Smooth muscle cell (in vitro differentiated cells): ENCODE data around the gene FMN1. TPM values are rescaled to one million over a fixed set of nuclear protein-coding genes. Genes with fewer than 3 reads are reported as not detected.

Experiments
- DNase-seq: peaks from one replicate; lab custom pipeline; 2025; ENCODE audit not compliant: unreplicated experiment; lab: John Stamatoyannopoulos, UW
- H2AFZ ChIP-seq: fragments of 200-600 bp; sonication (generic); 2 replicates; pipeline ENCODE4 v1.6.0; 2016; ENCODE audit warnings: antibody characterized with exemption, low read depth, mild to moderate bottlenecking
- H3F3A ChIP-seq: fragments of 200-600 bp; sonication (generic); 2 replicates; pipeline ENCODE4 v1.6.0; 2017; ENCODE audit warnings: antibody characterized with exemption, low read depth
- H3K27ac ChIP-seq: fragments of 200-600 bp; sonication (generic); 2 replicates; pipeline ENCODE4 v1.5.1; 2016; ENCODE audit warnings: low read depth, mild to moderate bottlenecking
- H3K27me3 ChIP-seq: fragments of 200-600 bp; sonication (generic); 2 replicates; pipeline ENCODE4 v1.6.1; 2016; ENCODE audit warnings: low read depth, mild to moderate bottlenecking
- H3K36me3 ChIP-seq: fragments of 200-600 bp; sonication (generic); 2 replicates; pipeline ENCODE4 v1.5.1; 2016; ENCODE audit warnings: low read depth
- H3K4me1 ChIP-seq: fragments of 200-600 bp; sonication (generic); 2 replicates; pipeline ENCODE4 v1.5.1; 2016; ENCODE audit warnings: low read depth
- H3K4me2 ChIP-seq: fragments of 200-600 bp; sonication (generic); 2 replicates; pipeline ENCODE4 v1.6.0; 2016; ENCODE audit warnings: mild to moderate bottlenecking
- H3K4me3 ChIP-seq: fragments of 200-600 bp; sonication (generic); 2 replicates; pipeline ENCODE4 v1.5.1; 2016; ENCODE audit warnings: mild to moderate bottlenecking
- H3K79me2 ChIP-seq: fragments of 200-600 bp; sonication (generic); 2 replicates; pipeline ENCODE4 v1.6.0; 2016; ENCODE audit warnings: low read depth, mild to moderate bottlenecking
- H3K9ac ChIP-seq: fragments of 200-600 bp; sonication (generic); 2 replicates; pipeline ENCODE4 v1.6.0; 2016; ENCODE audit warnings: low read depth
- H3K9me3 ChIP-seq: fragments of 200-600 bp; sonication (generic); replicated peaks from 2 replicates; pipeline ENCODE4 v1.5.1; 2016; ENCODE audit warnings: low read depth
- H4K20me1 ChIP-seq: fragments of 200-600 bp; sonication (generic); 2 replicates; pipeline ENCODE4 v1.6.0; 2016; ENCODE audit warnings: low read depth
- WGBS: methylation state at CpG from one replicate; pipeline ENCODE4 v1.1.7; 2016; ENCODE audit warnings: low lambda C conversion rate; 5-methylcytosine and 5-hydroxymethylcytosine counted together
- polyA plus RNA-seq: library from polyadenylated mRNA; unstranded; fragments of >200 nt; fragmentation: Nextera tagmentation; extraction: Ambion mirVana; gene quantifications from 2 replicates; pipeline ENCODE4 v1.2.1, GENCODE V29; 2016
- total RNA-seq: library from RNA; depleted of rRNA; stranded (reverse); fragments of >200 nt; gene quantifications from 2 replicates; pipeline ENCODE4 v1.2.3, GENCODE V29; 2014
- TF ChIP-seq, protein P1 (sequence below): fragments of 200-600 bp; sonication (generic); IDR thresholded peaks from 2 replicates; pipeline ENCODE4 v1.5.1; 2017; ENCODE audit warnings: borderline replicate concordance, mild to moderate bottlenecking, antibody characterized with exemption; ENCODE audit not compliant: insufficient read depth, poor library complexity, severe bottlenecking

The FMN1 gene
- total and polyA plus RNA-seq, 2 experiments from 2014 or later: 0.08 to 4.0 TPM

DNA sequence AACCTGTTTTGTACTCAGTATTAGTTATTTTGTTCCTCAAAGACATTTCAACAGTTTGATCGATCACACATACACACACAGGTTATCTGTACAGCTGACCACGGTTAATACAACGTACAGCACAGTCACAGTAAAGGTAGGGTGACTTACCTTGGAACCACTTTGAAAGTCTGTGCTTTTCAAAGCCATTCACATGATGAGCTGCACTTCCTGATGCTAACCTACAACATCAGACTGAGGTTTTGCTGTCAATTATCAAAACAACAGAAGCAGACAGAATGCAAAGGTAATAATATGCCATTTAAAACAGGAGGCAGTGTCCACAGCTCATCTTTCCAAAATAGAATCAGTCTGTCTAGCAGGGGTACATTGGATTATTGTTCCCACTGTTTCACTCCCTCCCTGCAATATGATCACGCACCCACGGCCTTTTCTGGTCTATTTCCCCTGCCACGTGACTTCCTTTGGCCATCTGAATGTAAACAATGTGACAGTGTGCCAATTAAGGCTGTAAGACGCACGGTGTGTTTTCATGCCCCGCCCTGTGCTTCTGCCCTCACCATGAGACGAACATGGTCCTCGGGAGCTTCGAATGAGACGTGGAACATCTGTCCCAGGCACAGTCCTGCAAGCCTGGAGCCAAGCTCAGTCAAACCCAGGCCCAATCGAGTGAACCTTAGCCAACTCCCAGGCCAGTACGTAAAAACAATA, 102.4 kb downstream of the FMN1 start:
- Histone ChIP-seq H3K27me3 (peaks cover 44% of the 10 kb centered on the region), H3K36me3 (no peaks in the 10 kb centered on the region), H3K4me3 (no peak overlapping the region), H3K79me2 (no peaks in the 10 kb centered on the region), H3K4me2 (no peak overlapping the region), H3K4me1 (no peaks in the 10 kb centered on the region), H2AFZ (no peak overlapping the region), H3F3A (no peaks in the 10 kb centered on the region), H3K27ac (no peak overlapping the region), H4K20me1 (no peaks in the 10 kb centered on the region), H3K9me3 (no peaks in the 10 kb centered on the region), H3K9ac (no peak overlapping the region)
- TF ChIP-seq, protein P1, sequence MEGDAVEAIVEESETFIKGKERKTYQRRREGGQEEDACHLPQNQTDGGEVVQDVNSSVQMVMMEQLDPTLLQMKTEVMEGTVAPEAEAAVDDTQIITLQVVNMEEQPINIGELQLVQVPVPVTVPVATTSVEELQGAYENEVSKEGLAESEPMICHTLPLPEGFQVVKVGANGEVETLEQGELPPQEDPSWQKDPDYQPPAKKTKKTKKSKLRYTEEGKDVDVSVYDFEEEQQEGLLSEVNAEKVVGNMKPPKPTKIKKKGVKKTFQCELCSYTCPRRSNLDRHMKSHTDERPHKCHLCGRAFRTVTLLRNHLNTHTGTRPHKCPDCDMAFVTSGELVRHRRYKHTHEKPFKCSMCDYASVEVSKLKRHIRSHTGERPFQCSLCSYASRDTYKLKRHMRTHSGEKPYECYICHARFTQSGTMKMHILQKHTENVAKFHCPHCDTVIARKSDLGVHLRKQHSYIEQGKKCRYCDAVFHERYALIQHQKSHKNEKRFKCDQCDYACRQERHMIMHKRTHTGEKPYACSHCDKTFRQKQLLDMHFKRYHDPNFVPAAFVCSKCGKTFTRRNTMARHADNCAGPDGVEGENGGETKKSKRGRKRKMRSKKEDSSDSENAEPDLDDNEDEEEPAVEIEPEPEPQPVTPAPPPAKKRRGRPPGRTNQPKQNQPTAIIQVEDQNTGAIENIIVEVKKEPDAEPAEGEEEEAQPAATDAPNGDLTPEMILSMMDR: no peak
- 79% methylated on average over 15 of the region's 15 CpGs for WGBS
- DNase-seq: no peak

DNA sequence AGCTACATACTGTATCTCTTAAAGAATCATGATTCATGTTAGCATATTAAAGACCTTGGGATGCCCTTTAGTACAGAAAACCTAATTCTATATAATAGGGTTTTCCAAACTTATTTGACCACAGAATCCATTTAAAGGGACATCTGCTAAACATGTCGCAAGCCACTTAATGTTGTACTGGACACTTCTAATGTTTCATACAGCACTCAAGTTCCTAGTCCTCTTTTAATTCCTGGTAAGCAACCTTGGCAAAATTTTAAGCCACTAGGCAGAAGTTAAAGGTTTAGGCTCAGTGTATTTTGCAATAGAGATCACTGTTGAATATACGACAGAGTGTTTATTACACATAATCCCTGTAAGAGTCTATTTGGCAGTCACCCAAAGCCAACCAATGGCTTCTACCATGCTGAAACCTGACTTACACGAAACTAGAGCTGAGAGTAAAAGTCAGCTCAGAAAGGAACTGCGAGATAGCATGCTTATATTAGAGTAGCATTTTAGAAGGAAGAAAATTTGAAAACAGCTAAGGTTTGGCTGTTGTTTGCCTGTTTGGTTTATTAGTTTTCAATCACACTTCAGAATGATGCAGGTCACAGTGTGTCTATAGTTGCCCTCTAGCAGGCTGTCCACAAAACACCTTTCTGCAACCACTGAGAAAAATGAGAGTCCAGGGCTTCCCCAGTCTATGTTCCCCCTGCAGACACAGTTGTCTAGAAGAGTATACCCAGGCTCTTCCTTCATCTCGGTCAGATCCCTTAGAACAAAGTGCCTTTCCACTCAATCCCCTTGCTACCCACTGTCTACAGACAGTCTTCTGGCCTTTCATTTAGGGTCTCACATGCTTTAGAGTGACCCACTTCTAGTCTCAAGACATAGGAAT, 104.4 kb downstream of the FMN1 start:
- H3K9me3 ChIP-seq: no peaks in the 10 kb centered on the region
- 42% methylated on average over 5 of the region's 5 CpGs for WGBS
- no peaks in the 10 kb centered on the region for H3F3A ChIP-seq
- DNase-seq: no peak
- H3K79me2 ChIP-seq: no peaks in the 10 kb centered on the region
- H3K27me3 ChIP-seq: peaks cover 49% of the 10 kb centered on the region
- H4K20me1 ChIP-seq: no peaks in the 10 kb centered on the region
- TF ChIP-seq, protein P1: no peak
- no peak overlapping the region for H3K4me2 ChIP-seq
- H2AFZ ChIP-seq: no peak overlapping the region
- no peaks in the 10 kb centered on the region for H3K4me1 ChIP-seq
- H3K27ac ChIP-seq: no peak overlapping the region
- no peak overlapping the region for H3K4me3 ChIP-seq
- no peaks in the 10 kb centered on the region for H3K36me3 ChIP-seq
- no peak overlapping the region for H3K9ac ChIP-seq

DNA sequence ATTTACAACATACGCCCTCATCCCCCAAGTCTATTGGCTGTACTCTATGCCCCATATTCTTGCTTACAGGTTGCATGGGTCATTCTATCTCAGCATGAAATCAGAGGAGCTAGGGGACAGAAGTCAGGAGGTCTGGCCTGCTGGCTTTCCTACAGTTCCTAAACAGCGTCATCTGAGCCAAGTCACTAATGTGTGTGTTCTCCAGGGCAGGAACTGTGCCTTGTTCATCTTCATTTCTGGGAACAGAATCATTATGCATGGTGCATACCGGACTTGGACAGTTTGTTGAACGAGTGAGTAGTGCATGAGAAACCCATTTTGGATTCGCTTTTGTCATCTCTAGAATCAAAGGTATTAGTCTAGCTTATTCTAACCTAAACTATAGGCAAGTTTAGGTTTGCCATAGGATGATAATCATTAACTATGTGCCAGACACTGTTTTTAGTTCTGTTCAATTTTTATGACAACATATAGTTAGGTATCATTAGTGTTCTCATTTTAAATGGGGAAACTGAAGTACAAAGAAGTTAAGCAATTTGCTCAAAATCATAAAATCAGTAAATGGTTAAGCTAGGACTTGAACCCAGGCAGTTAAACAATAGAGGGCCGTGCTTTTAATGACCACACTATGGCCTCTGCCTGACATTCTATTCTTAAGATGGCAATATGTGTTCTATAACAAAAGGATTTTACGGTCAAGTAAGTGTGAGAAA, 105.2 kb downstream of the FMN1 start:
- Histone ChIP-seq H3K9ac (no peak overlapping the region), H3K9me3 (no peaks in the 10 kb centered on the region), H3K4me1 (no peaks in the 10 kb centered on the region), H2AFZ (no peak overlapping the region), H4K20me1 (no peaks in the 10 kb centered on the region), H3K27ac (no peak overlapping the region), H3K36me3 (no peaks in the 10 kb centered on the region), H3K27me3 (peaks cover 55% of the 10 kb centered on the region), H3K4me2 (no peak overlapping the region), H3K4me3 (no peak overlapping the region), H3F3A (no peaks in the 10 kb centered on the region), H3K79me2 (no peaks in the 10 kb centered on the region)
- TF ChIP-seq, protein P1: no peak
- no peak for DNase-seq
- 91% methylated on average over 7 of the region's 7 CpGs for WGBS
